Endothelial cell of umbilical vein (primary cell): Measurements from ENCODE around the gene AIMP1. TPM values are rescaled to one million over a fixed set of nuclear protein-coding genes. Genes with fewer than 3 reads are reported as not detected.

Source experiments
- BruUV-seq: library from RNA; stranded (reverse); fragments of 400-500 nt; replicated peaks from 2 replicates; lab custom pipeline; 2021; lab: Mats Ljungman, UMichigan
- CTCF ChIA-PET: fragments of 300-600, 350-600 bp; sonication (Branson Sonifier 250); formaldehyde crosslinking; loops from one replicate; lab custom pipeline; 2021; ENCODE audit warnings: antibody characterized with exemption, inconsistent platforms; lab: Charles Lee
- POLR2A ChIA-PET: fragments of 300-600, 350-600 bp; sonication (Branson Sonifier 250); formaldehyde crosslinking; loops from one replicate; lab custom pipeline; 2021; ENCODE audit warnings: antibody characterized with exemption, inconsistent platforms; lab: Charles Lee
- DNase-seq: peaks from one replicate; pipeline ENCODE4 v3.0.0-alpha.2; 2011; ENCODE audit warnings: low read depth, low spot score
- FAIRE-seq: peaks from 2 replicates; lab custom pipeline; 2011; peaks lifted over from hg19 to GRCh38; lab: Jason Lieb, UNC
- H2AFZ ChIP-seq: 2 replicates; pipeline ENCODE4 v1.6.0; 2012; ENCODE audit warnings: low read depth, low read length, control low read depth, inconsistent platforms
- H3K27ac ChIP-seq: 2 replicates; pipeline ENCODE4 v1.5.1; 2011; ENCODE audit warnings: low read depth, mild to moderate bottlenecking, control low read depth, low read length, moderate library complexity; ENCODE audit not compliant: insufficient read depth
- H3K27me3 ChIP-seq, 2 experiments: 2 replicates each; pipeline versions ENCODE4 v1.6.0 to v1.6.1; 2011; ENCODE audit warnings: low read length in 2 of 2, mixed read lengths in 1 of 2; ENCODE audit not compliant: control insufficient read depth in 2 of 2, insufficient read depth in 2 of 2
- H3K36me3 ChIP-seq, 2 experiments: 2 replicates in 1 of 2; 3 replicates in 1 of 2; pipeline ENCODE4 v1.5.1; 2011; ENCODE audit warnings: low read length in 2 of 2, mild to moderate bottlenecking in 1 of 2, moderate library complexity in 1 of 2; ENCODE audit not compliant: control insufficient read depth in 2 of 2, insufficient read depth in 2 of 2; ENCODE audit errors: extremely low read depth in 1 of 2
- H3K4me1 ChIP-seq: 3 replicates; pipeline ENCODE4 v1.5.1; 2011; ENCODE audit warnings: mild to moderate bottlenecking, low read length; ENCODE audit not compliant: control insufficient read depth, insufficient read depth; ENCODE audit errors: extremely low read depth
- H3K4me2 ChIP-seq: 2 replicates; pipeline ENCODE4 v1.6.1; 2011; ENCODE audit warnings: low read length, control low read depth, mixed read lengths; ENCODE audit not compliant: insufficient read depth
- H3K4me3 ChIP-seq, 3 experiments: fragments of 200-600 bp in 1 of 3; sonication (generic), shearing (Covaris generic) in 1 of 3; replicated peaks in 1 of 3; 2 replicates each; pipeline ENCODE4 v1.5.1; 2011 to 2016; ENCODE audit warnings: control low read depth in 3 of 3, low read length in 3 of 3, mild to moderate bottlenecking in 2 of 3, inconsistent platforms in 1 of 3, low read depth in 1 of 3, moderate library complexity in 1 of 3; ENCODE audit not compliant: insufficient read depth in 1 of 3
- H3K79me2 ChIP-seq: 2 replicates; pipeline ENCODE4 v1.6.0; 2012; ENCODE audit warnings: low read length, inconsistent platforms; ENCODE audit not compliant: control insufficient read depth, insufficient read depth
- H3K9ac ChIP-seq: replicated peaks from 2 replicates; pipeline ENCODE3; 2011; ENCODE audit warnings: low read length, control low read depth; ENCODE audit not compliant: insufficient read depth; ENCODE audit errors: extremely low read depth
- H3K9me1 ChIP-seq: replicated peaks from 3 replicates; pipeline ENCODE4 v1.6.0; 2011; ENCODE audit warnings: mild to moderate bottlenecking, low read length; ENCODE audit not compliant: control insufficient read depth, insufficient read depth; ENCODE audit errors: extremely low read depth
- H3K9me3 ChIP-seq: replicated peaks from 2 replicates; pipeline ENCODE4 v1.5.1; 2012; ENCODE audit warnings: low read length, inconsistent platforms; ENCODE audit not compliant: control insufficient read depth, insufficient read depth
- H4K20me1 ChIP-seq: replicated peaks from 2 replicates; pipeline ENCODE3; 2011; ENCODE audit warnings: mild to moderate bottlenecking, low read length; ENCODE audit not compliant: control insufficient read depth, insufficient read depth; ENCODE audit errors: extremely low read depth
- CTCF ChIP-seq, 2 donors: IDR thresholded peaks; 1 replicate in 1 of 2; 2 replicates in 1 of 2; pipeline ENCODE4 v1.5.1; 2011; ENCODE audit warnings: low read length in 2 of 2, mild to moderate bottlenecking in 2 of 2, moderate library complexity in 2 of 2, control low read depth in 1 of 2, inconsistent platforms in 1 of 2, low read depth in 1 of 2; ENCODE audit not compliant: insufficient read depth in 1 of 2; ENCODE audit errors: extremely low read depth in 1 of 2
- EZH2 ChIP-seq: IDR thresholded peaks from 2 replicates; pipeline ENCODE4 v1.6.1; 2012; ENCODE audit warnings: borderline replicate concordance, low read depth, mild to moderate bottlenecking, moderate library complexity, low read length, inconsistent platforms; ENCODE audit not compliant: severe bottlenecking
- FOS ChIP-seq: IDR thresholded peaks from 2 replicates; pipeline ENCODE4 v1.6.1; 2011; ENCODE audit warnings: mild to moderate bottlenecking, low read length, moderate library complexity, borderline replicate concordance; ENCODE audit not compliant: insufficient read depth
- GATA2 ChIP-seq: IDR thresholded peaks from 2 replicates; pipeline ENCODE4 v1.7.0; 2011; ENCODE audit warnings: low read depth, mild to moderate bottlenecking, moderate library complexity, mixed read lengths, low read length; ENCODE audit not compliant: insufficient read length, insufficient read depth
- POLR2A ChIP-seq: IDR thresholded peaks from 2 replicates; pipeline ENCODE4 v1.6.1; 2012; ENCODE audit warnings: low read depth, mild to moderate bottlenecking, control low read depth, low read length
- dilution Hi-C: fragments of 300-500 bp; cut with MboI; formaldehyde crosslinking; loops from one replicate; pipeline ENCODE4 v1.15.0; 2019; ENCODE audit warnings: low sequenced_read_pairs; ENCODE audit not compliant: extremely low pct_ligation_motif_present
- intact Hi-C: fragments of 100-400 bp; cut with micrococcal nuclease; formaldehyde crosslinking; loops from one replicate; pipeline ENCODE4 v1.10.0; 2022
- polyA plus RNA-seq, 4 experiments: library from polyadenylated mRNA; depleted of rRNA in 3 of 4; stranded (reverse) in 3 of 4; unstranded in 1 of 4; fragments of >200 nt; gene quantifications; 2 replicates each; pipeline versions ENCODE4 v1.2.1 to v1.2.3, GENCODE V29; 2011 to 2012; ENCODE audit warnings: missing spikeins in 1 of 4
- total RNA-seq: library from RNA; stranded (reverse); gene quantifications from 2 replicates; pipeline ENCODE4 v1.2.3, GENCODE V29; 2021
- TF ChIP-seq, protein P1 (sequence below): IDR thresholded peaks from 2 replicates; pipeline ENCODE4 v1.6.1; 2011; ENCODE audit not compliant: insufficient read depth, insufficient read length

AIMP1 gene
- total and polyA plus RNA-seq, 2 donors (not counting 3 experiments of a cell fraction or from before 2014, with no cell fraction given): 6.4 to 42.4 TPM

- Histone ChIP-seq H3K9ac (no peak overlapping the region), H3K9me3 (no peaks in the 10 kb centered on the region), H4K20me1 (no peaks in the 10 kb centered on the region), H3K4me2 (peak overlapping the region; percentile 35), H3K27me3 (no peaks in the 10 kb centered on the region), H3K36me3 (no peaks in the 10 kb centered on the region), H3K27ac (no peak overlapping the region), H3K9me1 (no peaks in the 10 kb centered on the region), H3K4me3 (no peak overlapping the region), H2AFZ (no peak overlapping the region), H3K4me1 (peaks cover 19% of the 10 kb centered on the region), H3K79me2 (no peaks in the 10 kb centered on the region)
- intact Hi-C loops (loop anchor here (1.0 to 5.0 kb wide), 10 partner anchors 41 to 813 kb away; no protein-coding TSS in a partner anchor), dilution Hi-C loops (no loop called here)
- DNase-seq (peak; percentile 85), FAIRE-seq (peak; percentile 88)
- no peak for TF ChIP-seq POLR2A
- peak; percentile 8 for TF ChIP-seq FOS
- TF ChIP-seq, protein P1, sequence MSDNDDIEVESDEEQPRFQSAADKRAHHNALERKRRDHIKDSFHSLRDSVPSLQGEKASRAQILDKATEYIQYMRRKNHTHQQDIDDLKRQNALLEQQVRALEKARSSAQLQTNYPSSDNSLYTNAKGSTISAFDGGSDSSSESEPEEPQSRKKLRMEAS: no peak
- TF ChIP-seq CTCF (IDR thresholded peaks at IDR 0.05; ENCODE audit: extremely low read depth in 1 of 2, insufficient read depth in 1 of 2, low read depth in 1 of 2, low read length in 2 of 2): peak; percentile 58 to 60
- TF ChIP-seq GATA2: peak; percentile 73
- no peak for TF ChIP-seq EZH2
- POLR2A ChIA-PET: no interaction called here
- no TSS peak for BruUV-seq
- CTCF ChIA-PET: interaction anchor here (0.9 to 4.3 kb wide), 31 partner anchors 10 to 814 kb away, joined by 3 to 89 read pairs (median 5); no protein-coding TSS in a partner anchor
Observed at GRCh38 chr4:106369456-106370060, 53.2 kb downstream of the AIMP1 start.
